ENCODE results near the gene PNKP.

The PNKP gene

GRCh38 chr19:49850487-49851342, 16.7 kb downstream of the PNKP start, which contains the start of gene PTOV1:
TSS of gene PTOV1 (plus strand) at chr19:49851159.
- TF ChIP-seq ARNTL (CRISPR knock-in tag; IDR thresholded peaks at IDR 0.05; ENCODE audit: borderline replicate concordance, low read depth): no peak
- TF ChIP-seq ZFP3 (CRISPR knock-in tag; IDR thresholded peaks at IDR 0.05): no peak
- no peak for TF ChIP-seq ZNF70 (CRISPR knock-in tag; IDR thresholded peaks at IDR 0.05)
- TF ChIP-seq ESRRG (CRISPR knock-in tag; IDR thresholded peaks at IDR 0.05): no peak
- no peak for TF ChIP-seq CSDC2 (CRISPR knock-in tag; IDR thresholded peaks at IDR 0.05)
- no peak for TF ChIP-seq ZC3H10 (CRISPR knock-in tag; IDR thresholded peaks at IDR 0.05)
- no peak for TF ChIP-seq TOX (CRISPR knock-in tag; IDR thresholded peaks at IDR 0.05; ENCODE audit: borderline replicate concordance)
- TF ChIP-seq ZNF565 (CRISPR knock-in tag; conservative IDR thresholded peaks at IDR 0.05; ENCODE audit: low read depth): no peak
- TF ChIP-seq BACH2 (CRISPR knock-in tag; IDR thresholded peaks at IDR 0.05; ENCODE audit: borderline replicate concordance): no peak
- no peak for TF ChIP-seq ZFP30 (CRISPR knock-in tag; IDR thresholded peaks at IDR 0.05)
- no peak for TF ChIP-seq RARB (CRISPR knock-in tag; IDR thresholded peaks at IDR 0.05)
- no peak for TF ChIP-seq PPARA (CRISPR knock-in tag; IDR thresholded peaks at IDR 0.05; ENCODE audit: borderline replicate concordance)
- TF ChIP-seq OSR1 (CRISPR knock-in tag; IDR thresholded peaks at IDR 0.05): no peak
- TF ChIP-seq POU6F1 (CRISPR knock-in tag; IDR thresholded peaks at IDR 0.05; ENCODE audit: borderline replicate concordance, low read depth): no peak
- no peak for TF ChIP-seq SNAI2 (CRISPR knock-in tag; IDR thresholded peaks at IDR 0.05)
- TF ChIP-seq TCF4 (CRISPR knock-in tag; IDR thresholded peaks at IDR 0.05; ENCODE audit: borderline replicate concordance): no peak
- no peak for TF ChIP-seq CREB5 (CRISPR knock-in tag; IDR thresholded peaks at IDR 0.05; ENCODE audit: low read depth)
- TF ChIP-seq TSHZ2 (CRISPR knock-in tag; IDR thresholded peaks at IDR 0.05): no peak; the same call in 1 of the 2 replicates
- no peak for TF ChIP-seq GLIS3 (CRISPR knock-in tag; IDR thresholded peaks at IDR 0.05)
- peak; percentile 80 for ATAC-seq

- TF ChIP-seq RARB (CRISPR knock-in tag; IDR thresholded peaks at IDR 0.05) (no peak), PPARA (CRISPR knock-in tag; IDR thresholded peaks at IDR 0.05; ENCODE audit: borderline replicate concordance) (no peak), ZFP3 (CRISPR knock-in tag; IDR thresholded peaks at IDR 0.05) (no peak), ZNF70 (CRISPR knock-in tag; IDR thresholded peaks at IDR 0.05) (no peak), TCF4 (CRISPR knock-in tag; IDR thresholded peaks at IDR 0.05; ENCODE audit: borderline replicate concordance) (no peak), TSHZ2 (CRISPR knock-in tag; IDR thresholded peaks at IDR 0.05) (no peak), OSR1 (CRISPR knock-in tag; IDR thresholded peaks at IDR 0.05) (no peak), ISL1 (CRISPR knock-in tag; IDR thresholded peaks at IDR 0.05) (no peak), ZC3H10 (CRISPR knock-in tag; IDR thresholded peaks at IDR 0.05) (no peak), CSDC2 (CRISPR knock-in tag; IDR thresholded peaks at IDR 0.05) (no peak), CSRNP3 (CRISPR knock-in tag; IDR thresholded peaks at IDR 0.05) (no peak), ESRRG (CRISPR knock-in tag; IDR thresholded peaks at IDR 0.05) (no peak), POU6F1 (CRISPR knock-in tag; IDR thresholded peaks at IDR 0.05; ENCODE audit: borderline replicate concordance, low read depth) (no peak), SNAI2 (CRISPR knock-in tag; IDR thresholded peaks at IDR 0.05) (no peak)
- no peak for ATAC-seq
Observed at GRCh38 chr19:49850221-49850486, 17.2 kb downstream of the PNKP start.

Data from SK-N-SH treated with all-trans-retinoic acid at 6 μM for 48 hours (cell line).